Chondrocyte (in vitro differentiated cells): ENCODE results near the gene VSTM5. TPM values are rescaled to one million over a fixed set of nuclear protein-coding genes. Genes with fewer than 3 reads are reported as not detected.
A peak's percentile ranks its signal among the peaks of the same experiment; 100 is the strongest.

Experiments used
- DNase-seq: peaks from one replicate; pipeline ENCODE4 v3.0.0; 2021; ENCODE audit warnings: mixed read lengths, low spot score
- H3K27ac Mint-ChIP-seq: one replicate; pipeline ENCODE4 v1.8.0; 2021; ENCODE audit warnings: mild to moderate bottlenecking, moderate library complexity, mixed read lengths; ENCODE audit not compliant: unreplicated experiment
- H3K27me3 Mint-ChIP-seq: 2 replicates; pipeline ENCODE4 v1.8.0; 2021; ENCODE audit warnings: low read depth, mixed read lengths
- H3K36me3 Mint-ChIP-seq: 2 replicates; pipeline ENCODE4 v1.8.0; 2021; ENCODE audit warnings: low read depth, mixed read lengths
- H3K4me1 Mint-ChIP-seq: 2 replicates; pipeline ENCODE4 v1.8.0; 2021; ENCODE audit warnings: low read depth, mild to moderate bottlenecking, mixed read lengths
- H3K4me3 Mint-ChIP-seq: one replicate; pipeline ENCODE4 v1.8.0; 2021; ENCODE audit warnings: mild to moderate bottlenecking, moderate library complexity, mixed read lengths; ENCODE audit not compliant: unreplicated experiment
- H3K9me3 Mint-ChIP-seq: 2 replicates; pipeline ENCODE4 v1.8.0; 2021; ENCODE audit warnings: low read depth, mixed read lengths
- total RNA-seq: library from RNA; stranded (reverse); gene quantifications from 3 replicates; pipeline ENCODE4 v1.2.1, GENCODE V29; 2021
- TF ChIP-seq, protein P1 (sequence below): fragments of 200-600 bp; sonication (generic); IDR thresholded peaks from 2 replicates; pipeline ENCODE4 v1.5.0; 2021; ENCODE audit warnings: antibody characterized with exemption, mild to moderate bottlenecking, moderate library complexity

The VSTM5 gene
- total RNA-seq, 1 donor from 2014 or later, result not detected

DNA sequence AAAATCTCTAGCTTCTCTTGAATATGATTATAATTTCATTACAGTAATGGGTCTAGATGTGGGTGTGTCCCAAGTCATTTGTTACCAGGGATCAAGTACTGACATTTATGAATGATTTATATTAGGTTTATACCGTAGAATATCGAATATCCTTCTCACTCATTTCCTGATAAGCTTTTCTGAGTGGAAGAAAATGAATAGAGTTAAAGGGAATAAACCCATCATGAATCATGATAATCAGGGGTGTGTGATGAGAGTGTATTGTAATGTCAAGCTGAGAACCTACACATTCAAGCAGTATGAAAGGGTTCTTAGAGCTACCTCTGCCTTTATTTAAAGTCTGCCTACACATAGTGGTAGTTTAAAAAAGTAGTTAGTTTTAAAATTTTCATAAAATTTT, 49.1 kb downstream of the VSTM5 start:
- Mint-ChIP-seq H3K4me1 (no peaks in the 10 kb centered on the region), H3K27me3 (no peaks in the 10 kb centered on the region), H3K27ac (no peak overlapping the region), H3K36me3 (peaks cover 35% of the 10 kb centered on the region), H3K4me3 (no peak overlapping the region), H3K9me3 (no peaks in the 10 kb centered on the region)
- TF ChIP-seq, protein P1, sequence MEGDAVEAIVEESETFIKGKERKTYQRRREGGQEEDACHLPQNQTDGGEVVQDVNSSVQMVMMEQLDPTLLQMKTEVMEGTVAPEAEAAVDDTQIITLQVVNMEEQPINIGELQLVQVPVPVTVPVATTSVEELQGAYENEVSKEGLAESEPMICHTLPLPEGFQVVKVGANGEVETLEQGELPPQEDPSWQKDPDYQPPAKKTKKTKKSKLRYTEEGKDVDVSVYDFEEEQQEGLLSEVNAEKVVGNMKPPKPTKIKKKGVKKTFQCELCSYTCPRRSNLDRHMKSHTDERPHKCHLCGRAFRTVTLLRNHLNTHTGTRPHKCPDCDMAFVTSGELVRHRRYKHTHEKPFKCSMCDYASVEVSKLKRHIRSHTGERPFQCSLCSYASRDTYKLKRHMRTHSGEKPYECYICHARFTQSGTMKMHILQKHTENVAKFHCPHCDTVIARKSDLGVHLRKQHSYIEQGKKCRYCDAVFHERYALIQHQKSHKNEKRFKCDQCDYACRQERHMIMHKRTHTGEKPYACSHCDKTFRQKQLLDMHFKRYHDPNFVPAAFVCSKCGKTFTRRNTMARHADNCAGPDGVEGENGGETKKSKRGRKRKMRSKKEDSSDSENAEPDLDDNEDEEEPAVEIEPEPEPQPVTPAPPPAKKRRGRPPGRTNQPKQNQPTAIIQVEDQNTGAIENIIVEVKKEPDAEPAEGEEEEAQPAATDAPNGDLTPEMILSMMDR, result no peak
- no peak for DNase-seq

DNA sequence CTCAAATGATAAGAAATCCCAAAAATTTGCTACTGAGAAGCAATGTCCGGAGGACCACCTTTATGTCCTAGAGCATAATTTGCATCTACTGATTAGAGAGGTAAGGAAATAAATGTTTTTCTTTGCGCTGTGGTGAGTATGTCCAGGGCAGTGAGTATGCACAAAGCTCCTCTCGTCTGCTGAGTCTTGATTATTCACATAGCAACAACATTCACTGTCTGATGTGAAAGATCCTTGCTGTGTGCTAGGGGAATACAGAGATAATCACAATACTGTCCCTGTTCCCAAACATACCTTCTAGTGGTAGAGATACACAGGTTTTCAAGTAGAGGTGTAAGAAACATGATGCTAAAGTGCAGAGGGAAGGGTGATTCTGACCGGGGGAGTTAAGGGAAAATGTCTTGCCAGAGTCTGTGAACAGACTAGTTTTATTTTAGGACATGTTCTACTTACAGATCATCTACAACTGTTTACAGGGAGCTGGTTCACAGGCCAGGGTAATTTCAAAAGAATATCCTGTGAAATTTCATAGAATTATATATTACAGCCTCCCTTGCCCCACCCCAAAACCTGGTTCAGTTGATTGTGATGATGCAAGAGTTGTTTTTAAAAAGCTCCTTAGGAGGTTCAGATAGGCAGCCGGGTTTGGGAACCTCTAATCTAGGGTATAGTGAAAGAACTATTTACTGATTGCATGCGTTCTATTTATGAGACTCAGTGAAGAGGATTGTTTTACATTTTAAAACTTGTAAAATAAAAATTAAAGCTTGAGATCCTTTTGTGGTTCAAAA, 53.8 kb downstream of the VSTM5 start:
- no peaks in the 10 kb centered on the region for H3K27me3 Mint-ChIP-seq
- TF ChIP-seq, protein P1, result no peak
- H3K9me3 Mint-ChIP-seq, result no peaks in the 10 kb centered on the region
- H3K4me1 Mint-ChIP-seq, result no peaks in the 10 kb centered on the region
- no peak for DNase-seq
- H3K4me3 Mint-ChIP-seq, result no peak overlapping the region
- H3K27ac Mint-ChIP-seq, result no peak overlapping the region
- H3K36me3 Mint-ChIP-seq, result peaks cover 34% of the 10 kb centered on the region

DNA sequence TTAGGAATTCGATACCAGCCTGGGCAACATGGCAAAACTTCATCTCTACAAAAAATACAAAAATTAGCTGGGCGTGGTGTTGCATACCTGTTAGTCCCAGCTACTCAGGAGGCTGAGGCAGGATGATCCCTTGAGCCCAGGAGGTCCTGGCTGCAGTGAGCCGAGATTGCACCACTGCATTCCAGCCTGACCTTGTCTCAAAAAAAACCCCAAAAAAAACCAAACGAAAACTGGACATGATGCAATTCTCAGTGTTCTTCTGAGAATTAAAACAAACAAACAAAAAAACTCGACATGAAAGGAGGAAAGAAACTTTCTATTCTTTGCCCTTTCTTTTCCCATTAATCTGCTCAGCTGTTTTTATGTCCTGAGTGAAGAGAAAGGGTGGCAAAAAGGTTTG, 58.9 kb downstream of the VSTM5 start:
- Mint-ChIP-seq H3K36me3 (peaks cover 26% of the 10 kb centered on the region), H3K4me1 (peaks cover 15% of the 10 kb centered on the region), H3K27me3 (no peaks in the 10 kb centered on the region), H3K4me3 (no peak overlapping the region), H3K9me3 (no peaks in the 10 kb centered on the region), H3K27ac (no peak overlapping the region)
- no peak for DNase-seq
- TF ChIP-seq, protein P1, result no peak

DNA sequence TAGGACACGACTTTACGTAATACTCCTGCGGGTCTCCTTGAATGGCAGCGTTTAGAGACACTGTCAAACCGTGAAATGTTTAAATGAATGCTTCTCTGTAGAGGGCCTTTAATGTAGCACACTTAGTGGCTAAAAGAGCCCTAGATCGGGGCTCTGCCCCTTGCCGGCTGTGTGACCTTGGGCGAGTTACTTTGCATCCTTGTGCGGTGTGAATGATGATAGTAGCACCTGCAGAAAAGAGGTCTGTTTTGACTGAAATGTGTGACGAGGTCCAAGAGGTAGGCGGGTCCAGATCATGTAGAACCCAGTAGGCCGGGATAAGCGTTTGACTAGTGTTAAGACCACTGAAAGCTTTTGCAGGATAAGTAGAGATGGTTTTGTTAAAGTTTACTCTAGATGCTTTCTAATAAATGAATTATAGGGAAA, 65.5 kb downstream of the VSTM5 start:
- Mint-ChIP-seq H3K4me3 (peak overlapping the region; percentile 95), H3K36me3 (peaks cover under 1% of the 10 kb centered on the region), H3K9me3 (no peaks in the 10 kb centered on the region), H3K27me3 (no peaks in the 10 kb centered on the region), H3K4me1 (peaks cover 40% of the 10 kb centered on the region), H3K27ac (peak overlapping the region; percentile 86)
- TF ChIP-seq, protein P1, result peak; percentile 42
- DNase-seq, result no peak

DNA sequence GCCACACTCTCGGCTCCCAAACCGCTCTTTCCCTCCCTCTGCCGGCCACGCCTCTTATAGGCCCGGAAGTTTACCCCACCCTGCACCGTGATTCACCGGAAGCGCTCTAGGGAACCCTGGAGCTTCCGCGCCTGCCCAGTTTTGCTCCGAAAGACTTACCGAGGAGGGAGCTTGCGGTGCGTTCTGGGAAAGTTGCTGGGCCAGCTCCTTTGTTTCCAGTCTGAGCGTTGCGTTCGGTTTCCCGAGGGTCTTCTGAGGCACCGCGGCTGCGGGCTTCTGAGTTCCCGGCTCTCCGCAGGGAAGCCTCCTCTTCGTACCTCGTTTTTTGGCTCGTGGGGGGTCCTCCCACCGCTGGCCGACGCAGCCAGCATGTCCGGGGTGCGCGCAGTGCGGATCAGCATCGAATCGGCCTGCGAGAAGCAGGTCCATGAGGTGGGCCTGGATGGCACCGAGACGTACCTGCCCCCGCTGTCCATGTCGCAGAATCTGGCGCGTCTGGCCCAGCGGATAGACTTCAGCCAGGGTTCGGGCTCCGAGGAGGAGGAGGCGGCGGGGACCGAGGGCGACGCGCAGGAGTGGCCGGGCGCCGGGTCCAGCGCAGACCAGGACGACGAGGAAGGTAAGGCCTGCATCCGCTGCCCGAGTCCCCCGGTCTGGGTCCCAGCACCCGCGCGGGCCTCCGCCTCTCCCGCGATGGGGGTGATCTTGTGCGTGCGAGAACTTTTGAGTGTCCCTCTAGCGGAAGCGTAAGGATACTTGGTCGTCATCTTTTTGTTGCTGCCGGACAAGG, 66.1 kb downstream of the VSTM5 start, which contains the start of gene MED17:
Gene MED17 (plus strand): TSS at position 138 of the 790 bp plus-strand sequence. CDS start 232 bp downstream, at position 370.
- Mint-ChIP-seq H3K4me1 (peaks cover 40% of the 10 kb centered on the region), H3K9me3 (no peaks in the 10 kb centered on the region), H3K36me3 (no peaks in the 10 kb centered on the region), H3K4me3 (peak within 1 kb of the TSS; percentile 95), H3K27ac (peak within 1 kb of the TSS; percentile 86), H3K27me3 (no peaks in the 10 kb centered on the region)
- TF ChIP-seq, protein P1, result peak; percentile 72
- peak; percentile 95 for DNase-seq
